Measurements from ENCODE around the gene ATP6V1F. TPM values are rescaled to one million over a fixed set of nuclear protein-coding genes. Genes with fewer than 3 reads are reported as not detected.

Gene ATP6V1F
- polyA plus RNA-seq, 12 donors = 94.5 to 144 (median 109) TPM; not detected in 1

GRCh38 chr7:128865996-128866877 is 3.6 kb downstream of the ATP6V1F start:
- no peak for DNase-seq

- DNase-seq = no peak
These were observed 4.6 kb downstream of the ATP6V1F start for GRCh38 chr7:128867241-128867640.

DNA sequence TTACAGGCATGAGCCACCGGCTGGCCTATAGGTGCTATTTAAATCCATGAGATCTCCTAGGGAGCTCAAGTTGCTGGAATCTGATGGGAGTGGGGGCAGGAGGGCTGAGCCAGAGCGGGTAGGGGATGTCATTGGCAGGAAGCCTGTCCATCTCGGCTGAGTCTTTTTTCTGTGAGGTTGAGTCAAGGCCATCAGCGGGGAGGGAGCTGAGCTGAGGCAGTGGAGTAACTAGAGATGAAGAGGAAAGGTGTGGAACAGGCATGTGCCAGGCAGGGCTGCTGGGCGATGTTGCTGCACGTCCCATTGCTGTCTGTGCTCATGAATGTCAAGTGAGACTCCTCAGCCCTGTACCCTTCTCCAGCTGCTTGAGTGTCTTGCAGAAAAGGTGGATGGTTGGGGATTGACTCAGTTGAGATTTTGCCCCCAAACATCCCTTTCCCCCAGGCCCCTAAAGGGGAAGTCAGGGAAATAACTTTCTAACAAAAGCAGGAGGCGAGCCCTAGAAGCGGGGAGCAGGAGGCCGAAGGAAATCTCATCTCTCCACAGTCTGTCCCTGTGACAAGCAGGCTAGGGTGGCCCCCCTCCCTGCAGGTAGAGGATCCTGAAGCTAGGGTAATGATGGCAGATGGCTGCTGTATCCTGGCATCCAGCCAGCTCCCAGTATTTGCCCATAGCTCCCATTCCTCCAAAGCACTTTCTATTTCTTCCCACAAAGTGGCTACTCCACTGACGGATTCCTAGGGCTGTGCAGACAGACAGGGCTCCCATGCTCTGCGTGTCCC is 5.4 kb downstream of the ATP6V1F start:
- no peak for DNase-seq

DNA sequence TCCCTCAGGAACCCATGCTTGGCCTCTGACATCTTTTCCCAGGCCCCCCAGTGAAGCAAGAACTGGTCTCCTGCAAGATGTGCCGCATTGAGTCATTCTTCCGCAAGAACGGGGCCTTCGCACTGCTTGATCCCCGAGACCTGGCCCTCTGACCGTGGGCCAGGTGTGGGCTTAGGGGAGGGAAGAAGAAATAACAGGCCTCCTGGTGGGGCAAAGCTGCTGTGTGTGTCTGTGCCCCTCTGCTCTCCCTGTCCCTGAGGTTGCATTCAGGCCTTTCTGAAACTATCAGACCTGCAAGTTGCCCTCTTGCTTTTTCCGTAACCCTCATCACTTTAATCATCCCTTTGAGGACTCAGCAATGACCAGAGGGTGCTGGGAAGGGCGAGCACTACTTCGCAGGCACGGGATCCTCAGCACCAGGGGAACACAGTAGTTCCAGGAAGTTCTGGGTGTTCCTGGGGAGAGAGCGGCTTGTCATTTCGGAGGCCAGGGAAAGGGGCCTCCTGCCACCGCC is 6.0 kb downstream of the ATP6V1F start:
- no peak for DNase-seq

DNA sequence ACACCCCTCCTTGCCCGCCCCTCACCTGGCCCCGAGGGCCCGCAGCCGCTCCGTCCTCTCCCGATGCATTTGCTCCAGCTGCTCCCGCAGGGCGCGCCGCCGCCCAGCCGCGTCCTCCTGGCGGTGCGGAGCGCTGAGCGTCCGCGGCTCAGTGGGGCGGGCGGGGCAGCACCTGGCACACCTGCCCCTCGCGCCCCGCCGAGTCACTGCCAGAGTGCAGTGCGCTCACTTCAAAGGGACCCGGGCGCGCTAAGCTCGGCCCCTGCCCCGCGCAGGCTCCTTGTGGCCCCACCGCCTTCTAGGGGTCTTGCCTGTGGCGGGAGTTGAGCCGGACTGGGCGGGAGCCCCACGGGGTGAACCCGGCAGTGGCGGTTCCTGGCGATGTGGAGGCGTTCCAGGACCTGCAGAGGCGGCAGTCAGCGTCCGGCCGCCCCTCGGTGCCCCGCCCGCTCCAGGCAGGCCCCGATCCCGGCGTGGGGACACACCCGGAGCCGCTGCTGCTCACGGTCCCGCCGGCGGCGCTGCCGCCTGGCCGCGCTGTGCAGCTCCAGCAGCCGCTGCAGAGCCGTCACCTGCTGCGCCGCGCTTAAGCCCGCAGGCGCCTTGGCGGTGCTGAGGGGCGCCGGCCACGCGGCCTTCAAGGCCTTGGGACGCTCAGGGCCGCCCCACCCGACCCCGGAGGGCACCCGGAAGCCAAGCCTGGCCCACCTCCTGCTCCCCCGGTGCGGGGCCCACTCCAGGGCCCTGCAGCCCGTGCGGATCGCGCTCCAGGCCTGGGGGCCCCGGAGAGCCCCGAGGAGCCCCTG is 6.7 kb downstream of the ATP6V1F start:
- no peak for DNase-seq

DNA sequence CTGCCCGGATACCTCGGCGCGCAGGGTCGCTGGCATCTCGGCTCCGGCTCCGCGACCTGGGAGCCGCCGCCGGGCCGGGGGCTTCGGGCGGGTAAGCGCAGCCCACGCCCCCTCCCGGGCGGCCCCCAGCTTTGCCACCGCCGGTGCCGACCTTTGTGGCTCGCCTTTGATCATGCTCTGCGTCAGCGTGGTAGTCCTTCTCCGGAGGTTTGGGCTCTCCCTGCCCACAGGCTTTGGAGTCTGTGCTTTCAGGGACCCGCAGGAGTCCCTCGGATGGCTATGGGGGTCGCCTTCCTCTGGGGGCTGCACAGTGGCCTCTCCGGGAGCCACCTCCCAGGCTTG is 7.3 kb downstream of the ATP6V1F start:
- DNase-seq = no peak

DNA sequence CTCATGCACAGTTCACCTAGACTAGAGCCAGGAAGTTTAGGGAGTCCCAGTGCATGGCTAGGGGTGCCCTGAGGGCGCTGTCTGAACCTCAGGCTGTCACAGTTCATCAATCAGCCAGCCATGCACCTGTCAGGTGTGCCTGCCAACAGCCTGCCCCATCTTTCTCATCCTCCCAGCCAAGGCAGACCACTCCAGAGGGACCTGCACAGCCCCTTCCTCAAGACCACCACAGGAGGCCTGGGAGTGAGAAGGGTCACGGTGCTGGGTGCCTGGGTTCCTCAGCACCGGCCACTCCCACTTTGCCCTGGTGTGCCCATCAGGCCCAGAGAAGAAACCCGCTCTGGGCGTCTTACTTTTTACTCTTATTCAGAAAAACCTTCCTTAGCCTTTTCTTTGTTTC is 8.4 kb downstream of the ATP6V1F start:
- DNase-seq = no peak

- no peak for DNase-seq
These were observed 9.8 kb downstream of the ATP6V1F start for GRCh38 chr7:128872394-128872824.

DNA sequence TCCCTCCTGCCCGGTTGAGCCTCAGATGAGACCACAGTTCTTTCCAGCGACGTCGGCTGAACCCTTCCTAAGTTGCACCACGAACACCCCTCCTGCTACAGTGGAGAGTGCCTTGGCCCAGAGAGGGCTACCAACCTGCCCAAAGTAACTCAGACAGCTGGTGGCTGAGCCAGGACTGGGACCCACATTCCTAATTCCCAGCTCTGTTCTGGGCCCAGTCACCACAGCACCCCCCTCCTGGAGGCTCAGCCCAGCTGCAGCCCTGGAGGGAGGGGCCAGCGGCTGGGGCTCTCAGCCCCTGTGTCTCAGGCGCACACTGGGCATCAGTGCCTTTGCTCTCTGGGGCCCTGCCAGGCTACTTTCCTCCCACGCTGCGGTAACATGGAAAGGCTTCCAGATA is 10.6 kb downstream of the ATP6V1F start:
- no peak for DNase-seq

DNA sequence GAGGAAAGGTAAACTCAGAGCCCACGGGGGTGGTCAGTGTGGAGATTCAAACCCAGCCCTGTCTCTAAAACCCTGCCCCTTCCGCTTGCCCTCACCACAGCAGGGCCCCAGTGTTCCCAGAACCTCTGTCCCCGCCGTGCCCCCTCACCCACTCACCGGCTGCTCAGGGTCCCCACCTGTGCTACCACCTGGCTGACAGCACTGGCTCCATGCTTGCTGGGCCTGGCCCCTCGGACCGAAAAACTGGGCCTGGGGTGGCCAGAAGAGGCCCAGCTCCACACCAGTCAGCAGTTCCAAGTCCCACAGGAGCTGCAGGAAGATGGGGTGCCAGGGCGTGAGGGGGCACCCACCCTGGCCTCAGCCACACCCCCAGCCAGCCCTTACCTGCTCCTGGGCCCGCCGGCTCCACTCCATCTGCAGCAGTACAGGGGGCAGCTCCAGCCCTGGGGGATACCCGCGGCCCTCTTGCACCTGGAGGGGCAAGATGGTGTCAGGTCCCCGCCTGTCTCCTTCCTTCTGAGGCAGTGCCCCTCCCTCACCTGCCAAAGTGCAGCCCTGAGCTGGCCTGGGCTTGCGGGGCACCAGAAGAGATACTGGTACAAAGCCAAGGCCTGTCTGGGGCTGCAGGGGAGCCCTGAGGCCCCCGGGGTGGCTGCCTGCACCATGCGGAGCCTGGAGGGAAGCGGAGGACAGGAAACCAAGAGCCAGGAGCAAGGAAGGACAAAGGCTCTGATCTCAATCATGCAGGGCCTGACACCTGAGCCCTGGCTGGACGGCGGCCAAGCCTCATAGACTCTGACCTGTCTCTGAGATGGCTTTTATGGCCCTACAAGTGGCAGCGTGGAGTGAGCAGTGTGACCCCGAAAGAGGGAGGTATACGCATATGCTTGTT is 11.7 kb downstream of the ATP6V1F start:
- DNase-seq = no peak

GRCh38 chr7:128875523-128875948 is 12.9 kb downstream of the ATP6V1F start:
- DNase-seq = no peak

DNA sequence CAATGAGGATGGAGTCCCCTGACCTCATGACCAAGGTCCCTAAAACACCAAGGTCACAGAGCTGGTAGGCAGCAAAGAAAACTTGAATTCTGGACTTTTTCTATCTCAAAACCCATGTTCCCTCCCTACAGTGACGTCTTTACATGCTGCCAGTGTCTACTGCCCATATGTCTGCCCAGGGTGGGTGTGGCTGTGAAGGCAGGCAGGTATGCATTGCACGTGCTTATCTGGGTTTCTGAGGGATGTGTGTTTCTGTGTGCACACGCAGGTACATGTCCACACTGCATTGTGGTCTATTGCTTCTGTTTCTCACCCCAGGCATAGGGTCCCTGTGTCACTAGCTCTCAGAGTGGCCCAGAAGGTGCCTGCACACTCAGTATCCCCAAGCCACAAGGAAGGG is 13.5 kb downstream of the ATP6V1F start:
- no peak for DNase-seq

GRCh38 chr7:128876586-128876977 is 13.9 kb downstream of the ATP6V1F start:
- DNase-seq = no peak

- no peak for DNase-seq
These were observed 14.5 kb downstream of the ATP6V1F start for GRCh38 chr7:128876978-128877755.

DNA sequence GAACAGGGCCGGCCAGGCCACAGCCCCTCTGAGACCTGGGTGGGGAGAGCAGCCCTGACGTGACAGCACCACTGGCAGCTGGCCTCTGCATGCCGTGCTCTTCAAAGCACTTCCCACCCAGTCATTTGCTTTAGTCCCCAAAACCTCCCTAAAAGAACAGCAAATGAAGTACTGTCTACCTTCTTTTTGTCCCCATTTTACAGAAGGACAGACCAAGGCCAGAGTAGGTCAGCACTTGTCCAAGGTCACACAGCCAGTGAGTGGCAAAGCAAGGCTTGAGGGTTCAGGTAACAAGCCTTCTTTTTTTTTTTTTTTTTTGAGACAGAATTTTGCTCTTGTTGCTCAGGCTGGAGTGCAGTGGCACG is 15.1 kb downstream of the ATP6V1F start:
- no peak for DNase-seq

- DNase-seq = no peak
These were observed 15.8 kb downstream of the ATP6V1F start for GRCh38 chr7:128878226-128879105.

DNA sequence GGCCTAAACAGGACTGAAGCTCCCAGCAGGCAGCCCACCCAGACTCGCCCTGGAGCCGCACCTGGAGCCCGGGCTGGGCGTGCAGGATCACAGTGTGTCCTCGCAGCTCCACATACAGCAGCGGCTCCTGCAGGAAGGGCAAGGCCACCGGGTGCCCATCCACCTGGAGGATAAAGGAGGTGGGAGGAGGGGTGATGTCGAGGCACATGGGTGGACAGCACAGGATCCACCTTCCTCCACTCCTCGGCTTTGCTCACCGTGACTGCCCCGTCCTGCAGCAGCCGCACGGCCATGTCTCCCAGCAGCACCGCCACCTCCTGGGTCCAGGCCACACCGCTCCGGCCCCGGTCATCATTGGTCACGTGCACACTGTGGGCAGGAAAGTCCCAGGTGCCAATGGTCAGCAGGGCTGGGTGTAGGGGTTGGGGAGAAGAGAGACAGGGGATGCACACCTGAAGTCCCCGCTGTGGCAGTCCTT is 16.8 kb downstream of the ATP6V1F start:
- DNase-seq = no peak

DNA sequence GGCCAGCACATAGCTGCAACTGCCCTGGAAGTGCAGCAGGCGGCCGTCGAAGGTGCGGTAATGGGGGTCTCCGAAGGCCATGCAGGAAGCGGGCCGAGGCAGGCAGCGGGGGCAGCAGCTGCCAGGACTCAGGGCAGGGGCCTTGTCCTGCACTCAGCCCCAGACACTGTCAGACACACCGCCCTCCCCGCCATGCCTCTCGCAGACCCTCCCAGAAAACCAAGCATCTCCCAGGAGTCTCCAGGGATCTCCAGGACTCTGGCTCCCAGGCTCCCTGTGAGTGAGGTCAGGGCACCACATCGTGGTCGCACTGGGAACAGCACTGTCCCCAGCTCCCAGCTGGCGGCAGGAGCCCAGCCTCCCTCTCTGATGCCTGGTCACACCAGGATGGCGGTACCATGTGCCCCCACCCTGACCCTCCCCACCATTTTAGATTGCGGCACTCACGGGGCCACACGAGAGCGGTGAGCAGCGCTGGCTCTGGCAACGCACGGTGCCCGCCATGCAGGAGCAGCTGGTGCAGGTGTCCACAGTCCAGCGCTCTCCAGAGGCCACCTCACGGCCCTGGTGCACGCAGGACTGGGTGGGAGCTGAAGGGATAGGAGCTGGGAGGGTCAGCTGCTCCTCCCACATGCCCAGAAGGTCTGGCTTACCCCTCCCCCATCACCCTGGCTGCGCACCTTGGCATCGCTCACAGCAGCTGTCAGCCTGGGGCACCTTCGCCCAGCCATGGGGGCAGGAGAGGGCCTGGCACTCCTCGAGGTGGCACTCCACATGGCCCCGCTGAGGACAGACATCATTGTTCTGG is 17.5 kb downstream of the ATP6V1F start:
- peak; percentile 65 for DNase-seq
